Measurements from ENCODE around the gene DEPDC7. TPM values are rescaled to one million over a fixed set of nuclear protein-coding genes. Genes with fewer than 3 reads are reported as not detected.
"Not testable (repeated sequence)": the region's sequence is repeated elsewhere in the genome, so short reads cannot be mapped to it uniquely, and the experiment has no call there.

Gene DEPDC7
- polyA plus RNA-seq, 1 donor from 2014 or later, result 3.3 TPM

DNA sequence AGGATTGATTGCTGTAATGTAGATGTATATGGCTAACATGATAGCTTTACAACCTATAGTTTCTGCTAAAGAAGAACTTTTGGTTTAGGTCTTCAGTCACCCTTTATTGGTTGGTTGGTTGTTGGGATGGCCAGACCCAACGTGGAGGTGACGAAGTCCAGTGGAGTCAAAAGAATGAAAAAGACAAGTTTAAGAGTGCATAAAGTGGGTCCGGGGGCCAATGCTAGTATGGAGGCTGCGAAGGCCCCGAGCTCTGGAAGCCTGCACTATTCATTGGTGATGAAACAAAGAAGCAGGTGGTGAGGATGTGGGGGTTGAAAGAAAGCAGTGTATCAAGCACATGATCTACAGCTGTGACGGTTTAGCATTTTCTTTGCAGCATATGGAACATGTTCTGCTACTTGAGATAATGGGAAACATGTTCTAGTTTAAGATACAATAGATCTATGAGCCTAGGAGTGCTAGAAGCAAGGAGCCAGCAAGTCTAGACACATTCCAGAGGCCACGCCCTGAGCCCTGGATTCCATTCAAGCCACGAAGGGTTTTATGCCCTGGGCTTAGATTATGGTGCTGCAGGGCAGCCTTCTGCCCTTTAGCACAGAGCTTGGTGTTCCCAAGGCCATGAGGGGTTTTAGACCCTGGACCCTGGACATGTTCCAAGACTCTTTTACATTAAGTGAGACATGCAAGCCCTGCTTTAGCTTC lies 30.0 kb downstream of the DEPDC7 start:
- H3K9me3 ChIP-seq (ENCODE audit: low read length), result no peaks in the 10 kb centered on the region
- no peaks in the 10 kb centered on the region for H3K79me2 ChIP-seq (replicated peaks; ENCODE audit: insufficient read depth, low read length)
- no peaks in the 10 kb centered on the region for H3K9me2 ChIP-seq (ENCODE audit: insufficient read depth, low read length)
- H3K4me2 ChIP-seq (ENCODE audit: low read length), result no peak overlapping the region
- H3K27me3 ChIP-seq (ENCODE audit: insufficient read depth, low read depth, low read length), result no peaks in the 10 kb centered on the region
- no peaks in the 10 kb centered on the region for H3F3A ChIP-seq (ENCODE audit: insufficient read depth, low read length, poor library complexity, severe bottlenecking)
- no peak overlapping the region for H3K9ac ChIP-seq (ENCODE audit: low read length)
- no peak overlapping the region for H3K4me3 ChIP-seq (ENCODE audit: low read length)
- H4K20me1 ChIP-seq (ENCODE audit: insufficient read depth), result no peaks in the 10 kb centered on the region
- TF ChIP-seq RAD21 (conservative IDR thresholded peaks at IDR 0.05), result no peak
- TF ChIP-seq, protein P1, sequence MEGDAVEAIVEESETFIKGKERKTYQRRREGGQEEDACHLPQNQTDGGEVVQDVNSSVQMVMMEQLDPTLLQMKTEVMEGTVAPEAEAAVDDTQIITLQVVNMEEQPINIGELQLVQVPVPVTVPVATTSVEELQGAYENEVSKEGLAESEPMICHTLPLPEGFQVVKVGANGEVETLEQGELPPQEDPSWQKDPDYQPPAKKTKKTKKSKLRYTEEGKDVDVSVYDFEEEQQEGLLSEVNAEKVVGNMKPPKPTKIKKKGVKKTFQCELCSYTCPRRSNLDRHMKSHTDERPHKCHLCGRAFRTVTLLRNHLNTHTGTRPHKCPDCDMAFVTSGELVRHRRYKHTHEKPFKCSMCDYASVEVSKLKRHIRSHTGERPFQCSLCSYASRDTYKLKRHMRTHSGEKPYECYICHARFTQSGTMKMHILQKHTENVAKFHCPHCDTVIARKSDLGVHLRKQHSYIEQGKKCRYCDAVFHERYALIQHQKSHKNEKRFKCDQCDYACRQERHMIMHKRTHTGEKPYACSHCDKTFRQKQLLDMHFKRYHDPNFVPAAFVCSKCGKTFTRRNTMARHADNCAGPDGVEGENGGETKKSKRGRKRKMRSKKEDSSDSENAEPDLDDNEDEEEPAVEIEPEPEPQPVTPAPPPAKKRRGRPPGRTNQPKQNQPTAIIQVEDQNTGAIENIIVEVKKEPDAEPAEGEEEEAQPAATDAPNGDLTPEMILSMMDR (IDR thresholded peaks at IDR 0.05; ENCODE audit: poor library complexity, severe bottlenecking), result no peak
- TF ChIP-seq EP300 (conservative IDR thresholded peaks at IDR 0.05; ENCODE audit: poor library complexity, severe bottlenecking), result no peak
- no peak for TF ChIP-seq POLR2AphosphoS5 (IDR thresholded peaks at IDR 0.05)
- no peak overlapping the region for H2AFZ ChIP-seq (ENCODE audit: low read depth, low read length)
- no peaks in the 10 kb centered on the region for H3K36me3 ChIP-seq (ENCODE audit: insufficient read depth, low read length)
- no peak overlapping the region for H3K27ac ChIP-seq (ENCODE audit: low read length)

DNA sequence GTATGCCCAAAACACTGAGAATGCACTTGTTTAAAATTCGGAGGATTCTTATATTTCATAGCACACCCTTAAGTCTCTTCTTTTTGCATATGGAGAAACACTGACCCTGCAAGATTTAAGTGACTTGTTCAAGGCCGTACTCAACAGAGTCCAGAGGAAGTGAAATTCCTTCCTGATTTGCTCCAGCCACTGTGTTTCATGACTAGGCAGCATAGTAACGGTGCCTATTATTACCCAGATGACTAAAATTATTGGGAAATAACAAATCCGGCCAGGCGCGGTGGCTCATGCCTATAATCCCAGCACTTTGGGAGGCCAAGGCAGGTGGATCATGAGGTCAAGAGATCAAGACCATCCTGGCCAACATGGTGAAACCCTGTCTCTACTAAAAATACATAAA lies 33.0 kb downstream of the DEPDC7 start:
- H3K4me3 ChIP-seq (ENCODE audit: low read length); H3K4me2 ChIP-seq (ENCODE audit: low read length); H3K27me3 ChIP-seq (ENCODE audit: insufficient read depth, low read depth, low read length); H3K9me2 ChIP-seq (ENCODE audit: insufficient read depth, low read length); H2AFZ ChIP-seq (ENCODE audit: low read depth, low read length); H3F3A ChIP-seq (ENCODE audit: insufficient read depth, low read length, poor library complexity, severe bottlenecking); H3K79me2 ChIP-seq (replicated peaks; ENCODE audit: insufficient read depth, low read length); H3K9me3 ChIP-seq (ENCODE audit: low read length); H3K9ac ChIP-seq (ENCODE audit: low read length); H4K20me1 ChIP-seq (ENCODE audit: insufficient read depth); H3K27ac ChIP-seq (ENCODE audit: low read length); H3K36me3 ChIP-seq (ENCODE audit: insufficient read depth, low read length): not testable (repeated sequence)

DNA sequence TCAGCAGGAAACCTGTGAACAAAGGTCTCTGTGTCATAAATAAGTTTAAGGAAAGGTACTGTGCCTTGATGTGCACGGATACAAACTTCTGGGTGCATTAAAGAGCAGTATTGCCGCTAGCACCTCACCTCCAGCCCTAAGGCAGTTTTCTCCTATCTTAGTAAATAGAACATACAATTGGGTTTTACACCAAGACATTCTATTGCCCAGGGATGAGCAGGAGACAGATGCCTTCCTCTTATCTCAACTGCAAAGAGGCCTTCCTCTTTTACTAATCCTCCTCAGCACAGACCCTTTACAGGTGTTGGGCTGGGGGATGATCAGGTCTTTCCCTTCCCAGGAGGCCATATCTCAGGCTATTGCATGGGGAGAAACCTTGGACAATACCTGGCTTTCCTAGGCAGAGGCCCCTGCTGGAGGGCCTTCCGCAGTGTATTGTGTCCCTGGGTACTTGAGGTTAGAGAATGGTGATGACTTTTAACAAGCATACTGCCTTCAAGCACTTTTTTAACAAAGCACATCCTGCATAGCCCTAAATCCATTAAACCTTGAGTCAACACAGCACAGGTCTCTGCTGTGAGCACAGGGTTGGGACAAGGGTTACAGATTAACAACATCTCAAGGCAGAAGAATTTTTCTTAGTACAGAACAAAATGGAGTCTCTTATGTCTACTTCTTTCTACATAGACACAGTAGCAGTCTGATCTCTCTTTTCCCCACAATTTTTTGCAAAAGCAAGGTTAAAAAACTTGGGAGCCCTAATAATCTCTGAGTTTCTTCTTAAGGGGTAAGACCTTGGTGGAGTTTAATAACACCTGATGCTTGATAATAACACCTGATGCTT lies 34.1 kb downstream of the DEPDC7 start:
- H3K27ac ChIP-seq (ENCODE audit: low read length); H3K9ac ChIP-seq (ENCODE audit: low read length); H3K9me2 ChIP-seq (ENCODE audit: insufficient read depth, low read length); H3K27me3 ChIP-seq (ENCODE audit: insufficient read depth, low read depth, low read length); H3K4me2 ChIP-seq (ENCODE audit: low read length); H4K20me1 ChIP-seq (ENCODE audit: insufficient read depth); H3F3A ChIP-seq (ENCODE audit: insufficient read depth, low read length, poor library complexity, severe bottlenecking); H3K9me3 ChIP-seq (ENCODE audit: low read length); H2AFZ ChIP-seq (ENCODE audit: low read depth, low read length); H3K4me3 ChIP-seq (ENCODE audit: low read length); H3K79me2 ChIP-seq (replicated peaks; ENCODE audit: insufficient read depth, low read length); H3K36me3 ChIP-seq (ENCODE audit: insufficient read depth, low read length): not testable (repeated sequence)

DNA sequence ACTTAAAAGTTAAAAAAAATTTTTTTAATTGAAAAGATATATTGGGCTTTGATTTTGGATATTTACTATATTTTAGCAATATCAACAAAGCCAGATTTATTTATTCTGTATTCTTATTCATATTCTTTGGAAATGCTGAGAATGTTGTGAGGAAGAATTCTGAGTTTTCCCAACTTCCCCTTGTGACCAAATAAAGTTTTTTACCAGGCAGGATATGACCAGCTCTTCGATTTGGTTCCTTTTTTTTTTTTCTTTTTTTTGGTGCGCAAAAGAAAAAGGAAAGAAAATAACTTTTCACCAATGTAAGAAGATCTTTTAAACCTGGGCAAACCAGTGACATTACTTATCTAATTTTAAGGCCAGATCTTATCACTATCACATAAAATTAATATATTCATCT lies 36.6 kb downstream of the DEPDC7 start:
- Histone ChIP-seq H3K4me3 (ENCODE audit: low read length) (no peak overlapping the region), H3K27me3 (ENCODE audit: insufficient read depth, low read depth, low read length) (no peaks in the 10 kb centered on the region), H3K9me2 (ENCODE audit: insufficient read depth, low read length) (no peaks in the 10 kb centered on the region), H3K4me2 (ENCODE audit: low read length) (no peak overlapping the region), H4K20me1 (ENCODE audit: insufficient read depth) (no peaks in the 10 kb centered on the region), H3K79me2 (replicated peaks; ENCODE audit: insufficient read depth, low read length) (no peaks in the 10 kb centered on the region), H3K9me3 (ENCODE audit: low read length) (no peaks in the 10 kb centered on the region), H3F3A (ENCODE audit: insufficient read depth, low read length, poor library complexity, severe bottlenecking) (no peaks in the 10 kb centered on the region), H3K27ac (ENCODE audit: low read length) (no peak overlapping the region), H3K36me3 (ENCODE audit: insufficient read depth, low read length) (no peaks in the 10 kb centered on the region), H2AFZ (ENCODE audit: low read depth, low read length) (no peak overlapping the region), H3K9ac (ENCODE audit: low read length) (no peak overlapping the region)
- TF ChIP-seq POLR2AphosphoS5 (IDR thresholded peaks at IDR 0.05), result no peak
- TF ChIP-seq RAD21 (conservative IDR thresholded peaks at IDR 0.05), result no peak
